Measurements from ENCODE around the gene SHH. TPM values are rescaled to one million over a fixed set of nuclear protein-coding genes. Genes with fewer than 3 reads are reported as not detected.

The SHH gene
- total RNA-seq, 1 donor from 2014 or later, result 35.8 TPM

DNA sequence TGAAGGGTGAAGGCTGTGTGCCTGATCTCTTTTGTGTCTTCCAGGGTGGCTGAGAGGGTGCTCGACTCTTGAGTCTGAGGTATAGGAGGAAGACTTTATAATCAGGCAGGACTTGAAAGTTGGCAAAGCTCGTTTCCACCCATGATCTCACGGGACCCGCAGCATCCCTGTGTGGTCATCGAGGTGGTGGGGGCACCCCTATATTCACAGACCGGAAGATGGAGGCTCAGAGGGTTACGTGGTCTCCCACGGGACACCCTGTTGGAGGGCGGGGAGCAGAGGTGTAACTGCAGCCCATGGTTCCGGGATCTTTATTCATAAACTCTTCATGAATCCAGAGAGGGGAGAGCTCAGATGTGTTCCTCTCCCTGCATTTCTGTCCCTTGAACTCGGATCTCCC, 9.6 kb upstream of the SHH start:
- TF ChIP-seq CTCF (IDR thresholded peaks at IDR 0.05; ENCODE audit: unreplicated experiment), result no peak
- Mint-ChIP-seq H3K4me1 (ENCODE audit: low read depth) (no peaks in the 10 kb centered on the region), H3K27ac (no peak overlapping the region), H3K9me3 (ENCODE audit: low read depth) (no peaks in the 10 kb centered on the region), H3K36me3 (ENCODE audit: insufficient read depth) (no peaks in the 10 kb centered on the region), H3K27me3 (peaks cover 72% of the 10 kb centered on the region), H3K4me3 (ENCODE audit: low read depth) (no peak overlapping the region)
- DNase-seq (ENCODE audit: low spot score, unreplicated experiment), result no peak

- no peak for TF ChIP-seq CTCF (IDR thresholded peaks at IDR 0.05; ENCODE audit: unreplicated experiment)
- DNase-seq (ENCODE audit: low spot score, unreplicated experiment), result no peak
- H3K4me3 Mint-ChIP-seq (ENCODE audit: low read depth), result no peak overlapping the region
- no peaks in the 10 kb centered on the region for H3K36me3 Mint-ChIP-seq (ENCODE audit: insufficient read depth)
- no peaks in the 10 kb centered on the region for H3K9me3 Mint-ChIP-seq (ENCODE audit: low read depth)
- no peaks in the 10 kb centered on the region for H3K4me1 Mint-ChIP-seq (ENCODE audit: low read depth)
- H3K27me3 Mint-ChIP-seq, result peaks cover 71% of the 10 kb centered on the region
- H3K27ac Mint-ChIP-seq, result no peak overlapping the region
Measured at GRCh38 chr7:155820788-155821187, 8.5 kb upstream of the SHH start.

- Mint-ChIP-seq H3K4me3 (ENCODE audit: low read depth) (no peak overlapping the region), H3K9me3 (ENCODE audit: low read depth) (no peaks in the 10 kb centered on the region), H3K27me3 (peaks cover 72% of the 10 kb centered on the region), H3K36me3 (ENCODE audit: insufficient read depth) (no peaks in the 10 kb centered on the region), H3K4me1 (ENCODE audit: low read depth) (peaks cover 4% of the 10 kb centered on the region), H3K27ac (no peak overlapping the region)
- no peak for DNase-seq (ENCODE audit: low spot score, unreplicated experiment)
- TF ChIP-seq CTCF (IDR thresholded peaks at IDR 0.05; ENCODE audit: unreplicated experiment), result no peak
Measured at GRCh38 chr7:155820246-155820645, 8.0 kb upstream of the SHH start.

GRCh38 chr7:155819186-155819585, 6.9 kb upstream of the SHH start:
- no peaks in the 10 kb centered on the region for H3K36me3 Mint-ChIP-seq (ENCODE audit: insufficient read depth)
- peaks cover 64% of the 10 kb centered on the region for H3K27me3 Mint-ChIP-seq
- TF ChIP-seq CTCF (IDR thresholded peaks at IDR 0.05; ENCODE audit: unreplicated experiment), result no peak
- DNase-seq (ENCODE audit: low spot score, unreplicated experiment), result no peak
- no peaks in the 10 kb centered on the region for H3K9me3 Mint-ChIP-seq (ENCODE audit: low read depth)
- no peak overlapping the region for H3K27ac Mint-ChIP-seq
- H3K4me3 Mint-ChIP-seq (ENCODE audit: low read depth), result no peak overlapping the region
- peaks cover 4% of the 10 kb centered on the region for H3K4me1 Mint-ChIP-seq (ENCODE audit: low read depth)

- H3K27ac Mint-ChIP-seq, result no peak overlapping the region
- H3K4me1 Mint-ChIP-seq (ENCODE audit: low read depth), result peaks cover 4% of the 10 kb centered on the region
- no peaks in the 10 kb centered on the region for H3K36me3 Mint-ChIP-seq (ENCODE audit: insufficient read depth)
- H3K27me3 Mint-ChIP-seq, result peaks cover 64% of the 10 kb centered on the region
- no peak overlapping the region for H3K4me3 Mint-ChIP-seq (ENCODE audit: low read depth)
- H3K9me3 Mint-ChIP-seq (ENCODE audit: low read depth), result no peaks in the 10 kb centered on the region
- no peak for TF ChIP-seq CTCF (IDR thresholded peaks at IDR 0.05; ENCODE audit: unreplicated experiment)
- no peak for DNase-seq (ENCODE audit: low spot score, unreplicated experiment)
Measured at GRCh38 chr7:155818820-155819168, 6.5 kb upstream of the SHH start.

All from progenitor cell of endocrine pancreas (in vitro differentiated cells).